Neutrophil (primary cell): ENCODE results near the gene CABLES1.

Source experiments
- H3K27ac ChIP-seq: fragments of 200-600 bp; sonication (generic); 2 replicates; pipeline ENCODE4 v1.5.1; 2016; ENCODE audit warnings: mild to moderate bottlenecking, moderate library complexity
- H3K27me3 ChIP-seq: fragments of 200-600 bp; sonication (generic); 2 replicates; pipeline ENCODE4 v1.6.0; 2016; ENCODE audit warnings: mild to moderate bottlenecking
- H3K36me3 ChIP-seq: fragments of 200-600 bp; sonication (generic); 2 replicates; pipeline ENCODE4 v1.5.1; 2017
- H3K4me1 ChIP-seq, 2 experiments: fragments of 200-600 bp in 1 of 2; sonication (generic) in 1 of 2; 1 replicate in 1 of 2; 2 replicates in 1 of 2; pipeline versions ENCODE4 v1.5.1 to v1.6.1; 2013 to 2016; ENCODE audit warnings: low read depth in 1 of 2, low read length in 1 of 2, mild to moderate bottlenecking in 1 of 2, moderate library complexity in 1 of 2; ENCODE audit not compliant: control insufficient read depth in 1 of 2, insufficient read depth in 1 of 2
- H3K4me3 ChIP-seq, 2 experiments: fragments of 200-600 bp in 1 of 2; sonication (generic) in 1 of 2; 1 replicate in 1 of 2; 2 replicates in 1 of 2; pipeline ENCODE4 v1.5.1; 2013 to 2016; ENCODE audit warnings: low read depth in 1 of 2, low read length in 1 of 2, mild to moderate bottlenecking in 1 of 2, moderate library complexity in 1 of 2
- H3K9me3 ChIP-seq: fragments of 200-600 bp; sonication (generic); 2 replicates; pipeline ENCODE4 v1.5.1; 2016
- CTCF ChIP-seq: fragments of 200-600 bp; sonication (generic); IDR thresholded peaks from 2 replicates; pipeline ENCODE4 v1.5.1; 2016; ENCODE audit warnings: antibody characterized with exemption

The CABLES1 gene

GRCh38 chr18:23245461-23245860, 110.2 kb downstream of the CABLES1 start:
- Histone ChIP-seq H3K4me1 (peaks cover 13 to 19% of the 10 kb centered on the region in 2 experiments), H3K9me3 (no peaks in the 10 kb centered on the region), H3K4me3 (no peak overlapping the region), H3K36me3 (no peaks in the 10 kb centered on the region), H3K27ac (no peak overlapping the region), H3K27me3 (no peaks in the 10 kb centered on the region)
- no peak for TF ChIP-seq CTCF

- no peaks in the 10 kb centered on the region for H3K36me3 ChIP-seq
- TF ChIP-seq CTCF = no peak
Measured at GRCh38 chr18:23247331-23247730, 112.0 kb downstream of the CABLES1 start.

GRCh38 chr18:23247896-23248295, 112.6 kb downstream of the CABLES1 start:
- Histone ChIP-seq H3K9me3 (no peaks in the 10 kb centered on the region), H3K36me3 (no peaks in the 10 kb centered on the region), H3K27me3 (no peaks in the 10 kb centered on the region), H3K4me1 (peaks cover 32 to 39% of the 10 kb centered on the region in 2 experiments), H3K4me3 (no peak overlapping the region), H3K27ac (no peak overlapping the region)
- TF ChIP-seq CTCF = no peak

More at GRCh38 chr18:23247331-23247730, 112.0 kb downstream of the CABLES1 start:
- H3K4me1 ChIP-seq = peaks cover 32 to 37% of the 10 kb centered on the region in 2 experiments
- H3K27ac ChIP-seq = no peak overlapping the region
- no peaks in the 10 kb centered on the region for H3K27me3 ChIP-seq
- H3K4me3 ChIP-seq = no peak overlapping the region
- H3K9me3 ChIP-seq = no peaks in the 10 kb centered on the region

GRCh38 chr18:23248826-23249225, 113.5 kb downstream of the CABLES1 start:
- TF ChIP-seq CTCF = no peak
- Histone ChIP-seq H3K4me3 (no peak overlapping the region), H3K27me3 (no peaks in the 10 kb centered on the region), H3K4me1 (peaks cover 28 to 30% of the 10 kb centered on the region in 2 experiments), H3K36me3 (no peaks in the 10 kb centered on the region), H3K27ac (no peak overlapping the region), H3K9me3 (no peaks in the 10 kb centered on the region)

- TF ChIP-seq CTCF = no peak
- H3K27me3 ChIP-seq = no peaks in the 10 kb centered on the region
- H3K36me3 ChIP-seq = no peaks in the 10 kb centered on the region
- H3K9me3 ChIP-seq = no peaks in the 10 kb centered on the region
- H3K4me3 ChIP-seq = no peak overlapping the region
- H3K4me1 ChIP-seq = peaks cover 24 to 26% of the 10 kb centered on the region in 2 experiments
- H3K27ac ChIP-seq = no peak overlapping the region
Measured at GRCh38 chr18:23249348-23249747, 114.1 kb downstream of the CABLES1 start.
